Natural killer cell (primary cell): ENCODE data around the gene CACNA1C. TPM values are rescaled to one million over a fixed set of nuclear protein-coding genes. Genes with fewer than 3 reads are reported as not detected.

Experiments used
- ATAC-seq, 3 donors: fragments of 150-1000 bp in 2 of 3; fragments of 200-7000 bp in 1 of 3; cut with Tn5 transposase; 1 replicate in 1 of 3; 2 replicates in 2 of 3; pipeline ENCODE4 v1.10.0; 2021; ENCODE audit warnings: mild to moderate bottlenecking in 2 of 3, moderate library complexity in 2 of 3
- DNase-seq, 2 donors: peaks; one replicate each; pipeline versions ENCODE4 v3.0.0 to v3.0.0-alpha.2; 2013 to 2021; ENCODE audit warnings: mixed read lengths in 1 of 2
- H3K27ac ChIP-seq: one replicate; pipeline ENCODE4 v1.5.1; 2013; ENCODE audit warnings: mild to moderate bottlenecking, low read length
- H3K27me3 ChIP-seq: one replicate; pipeline ENCODE4 v1.6.1; 2013; ENCODE audit warnings: low read length; ENCODE audit not compliant: control insufficient read depth, insufficient read depth
- H3K36me3 ChIP-seq: one replicate; pipeline ENCODE4 v1.6.1; 2013; ENCODE audit warnings: low read length; ENCODE audit not compliant: control insufficient read depth, insufficient read depth
- H3K4me1 ChIP-seq: one replicate; pipeline ENCODE4 v1.6.1; 2013; ENCODE audit warnings: low read length; ENCODE audit not compliant: control insufficient read depth, insufficient read depth
- H3K4me3 ChIP-seq: one replicate; pipeline ENCODE4 v1.5.1; 2013; ENCODE audit warnings: low read length
- H3K9me3 ChIP-seq: one replicate; pipeline ENCODE4 v1.6.1; 2013; ENCODE audit warnings: low read length; ENCODE audit not compliant: control insufficient read depth, insufficient read depth
- H3K27ac Mint-ChIP-seq, 2 donors: one replicate each; pipeline ENCODE4 v1.8.0; 2022; ENCODE audit warnings: mild to moderate bottlenecking in 2 of 2, mixed read lengths in 2 of 2, moderate library complexity in 1 of 2
- H3K27me3 Mint-ChIP-seq, 2 donors: one replicate each; pipeline ENCODE4 v1.8.0; 2022; ENCODE audit warnings: low read depth in 2 of 2, mixed read lengths in 2 of 2
- H3K36me3 Mint-ChIP-seq: one replicate; pipeline ENCODE4 v1.8.0; 2022; ENCODE audit warnings: mixed read lengths
- H3K4me1 Mint-ChIP-seq, 2 donors: one replicate each; pipeline ENCODE4 v1.8.0; 2022; ENCODE audit warnings: mixed read lengths in 2 of 2
- H3K4me3 Mint-ChIP-seq: one replicate; pipeline ENCODE4 v1.8.0; 2022; ENCODE audit warnings: mild to moderate bottlenecking, moderate library complexity, mixed read lengths
- H3K9me3 Mint-ChIP-seq, 2 donors: one replicate each; pipeline ENCODE4 v1.8.0; 2022; ENCODE audit warnings: mixed read lengths in 2 of 2
- WGBS: methylation state at CpG from one replicate; pipeline ENCODE4 v1.1.7; 2013; ENCODE audit warnings: missing lambda C conversion rate; ENCODE audit not compliant: insufficient coverage; 5-methylcytosine and 5-hydroxymethylcytosine counted together
- intact Hi-C: fragments of 100-400 bp; cut with micrococcal nuclease; formaldehyde crosslinking; loops from one replicate; pipeline ENCODE4 v1.14.2; 2022
- total RNA-seq, 4 donors: library from RNA; stranded (reverse); fragments of 120-200 nt in 1 of 4; gene quantifications; one replicate each; pipeline versions ENCODE4 v1.2.3 to v1.2.4, GENCODE V29; 2013 to 2022
- TF ChIP-seq, protein P1 (sequence below): fragments of 200-600 bp; IDR thresholded peaks from one replicate; pipeline ENCODE4 v1.8.0; 2022; ENCODE audit warnings: antibody characterized with exemption

The CACNA1C gene
- total RNA-seq, 3 donors from 2014 or later (not counting 1 experiment from before 2014, with no cell fraction given): 0.07 to 0.35 (median 0.08) TPM

DNA sequence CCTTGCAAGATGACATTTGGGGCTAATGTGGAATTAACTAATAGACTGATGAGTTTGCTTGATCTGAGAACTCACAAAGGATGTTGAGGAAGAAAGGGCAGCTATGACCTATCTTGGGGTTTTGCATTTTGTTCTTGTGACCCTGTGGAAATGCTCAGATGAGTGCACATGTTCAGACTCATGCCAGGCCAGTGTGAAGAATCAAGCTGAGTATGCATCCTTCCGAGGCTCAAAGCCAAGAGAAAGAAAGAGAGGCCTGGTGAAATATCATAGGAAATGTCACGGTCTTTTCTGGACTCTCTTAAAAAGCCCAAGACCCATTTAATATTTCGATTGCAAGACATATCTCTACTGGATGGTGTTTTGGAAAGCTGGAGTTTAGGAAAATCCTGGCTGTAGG, 96.3 kb downstream of the CACNA1C start:
- no peak overlapping the region for H3K4me3 Mint-ChIP-seq
- no peak overlapping the region for H3K27ac ChIP-seq
- no peaks in the 10 kb centered on the region for H3K4me1 Mint-ChIP-seq
- H3K36me3 Mint-ChIP-seq: no peaks in the 10 kb centered on the region
- 93% methylated on average over 3 of the region's 3 CpGs for WGBS
- no peaks in the 10 kb centered on the region for H3K9me3 Mint-ChIP-seq
- H3K36me3 ChIP-seq: no peaks in the 10 kb centered on the region
- no peaks in the 10 kb centered on the region for H3K27me3 ChIP-seq
- TF ChIP-seq, protein P1, sequence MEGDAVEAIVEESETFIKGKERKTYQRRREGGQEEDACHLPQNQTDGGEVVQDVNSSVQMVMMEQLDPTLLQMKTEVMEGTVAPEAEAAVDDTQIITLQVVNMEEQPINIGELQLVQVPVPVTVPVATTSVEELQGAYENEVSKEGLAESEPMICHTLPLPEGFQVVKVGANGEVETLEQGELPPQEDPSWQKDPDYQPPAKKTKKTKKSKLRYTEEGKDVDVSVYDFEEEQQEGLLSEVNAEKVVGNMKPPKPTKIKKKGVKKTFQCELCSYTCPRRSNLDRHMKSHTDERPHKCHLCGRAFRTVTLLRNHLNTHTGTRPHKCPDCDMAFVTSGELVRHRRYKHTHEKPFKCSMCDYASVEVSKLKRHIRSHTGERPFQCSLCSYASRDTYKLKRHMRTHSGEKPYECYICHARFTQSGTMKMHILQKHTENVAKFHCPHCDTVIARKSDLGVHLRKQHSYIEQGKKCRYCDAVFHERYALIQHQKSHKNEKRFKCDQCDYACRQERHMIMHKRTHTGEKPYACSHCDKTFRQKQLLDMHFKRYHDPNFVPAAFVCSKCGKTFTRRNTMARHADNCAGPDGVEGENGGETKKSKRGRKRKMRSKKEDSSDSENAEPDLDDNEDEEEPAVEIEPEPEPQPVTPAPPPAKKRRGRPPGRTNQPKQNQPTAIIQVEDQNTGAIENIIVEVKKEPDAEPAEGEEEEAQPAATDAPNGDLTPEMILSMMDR: no peak
- no peaks in the 10 kb centered on the region for H3K9me3 ChIP-seq
- peaks cover 20 to 45% of the 10 kb centered on the region in 2 donors for H3K27me3 Mint-ChIP-seq
- no peak overlapping the region for H3K27ac Mint-ChIP-seq
- DNase-seq (no peak), ATAC-seq (no peak)
- H3K4me3 ChIP-seq: no peak overlapping the region
- intact Hi-C loops: no loop called here
- no peaks in the 10 kb centered on the region for H3K4me1 ChIP-seq

DNA sequence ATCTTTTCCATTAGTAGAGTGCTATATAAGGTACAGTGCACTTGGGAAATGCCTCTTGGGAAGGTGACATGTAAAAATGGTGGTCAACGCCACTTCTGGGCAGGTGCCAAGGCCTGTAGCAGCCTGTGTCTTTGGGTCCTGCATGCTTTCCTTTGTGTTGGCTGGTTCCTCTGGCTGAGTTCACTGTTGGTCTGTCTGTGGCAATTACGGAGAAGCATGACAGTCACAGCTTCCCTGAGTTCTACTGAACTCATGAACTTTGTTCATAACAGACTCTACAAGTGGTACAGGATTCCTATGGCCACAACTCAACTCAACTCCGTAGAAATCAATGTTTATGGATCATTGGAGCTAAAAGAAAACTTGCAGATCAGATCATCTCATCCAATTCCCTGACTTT, 98.0 kb downstream of the CACNA1C start:
- Histone ChIP-seq H3K4me1 (no peaks in the 10 kb centered on the region), H3K4me3 (no peak overlapping the region), H3K36me3 (no peaks in the 10 kb centered on the region), H3K9me3 (no peaks in the 10 kb centered on the region), H3K27me3 (no peaks in the 10 kb centered on the region), H3K27ac (no peak overlapping the region)
- no peak for ATAC-seq
- DNase-seq: no peak
- no peaks in the 10 kb centered on the region for H3K4me1 Mint-ChIP-seq
- WGBS: 94% methylated on average over 2 of the region's 3 CpGs
- TF ChIP-seq, protein P1: no peak
- no peak overlapping the region for H3K4me3 Mint-ChIP-seq
- no peak overlapping the region for H3K27ac Mint-ChIP-seq
- intact Hi-C loops: no loop called here
- no peaks in the 10 kb centered on the region for H3K9me3 Mint-ChIP-seq
- H3K27me3 Mint-ChIP-seq: peaks cover 18 to 38% of the 10 kb centered on the region in 2 donors
- no peaks in the 10 kb centered on the region for H3K36me3 Mint-ChIP-seq

DNA sequence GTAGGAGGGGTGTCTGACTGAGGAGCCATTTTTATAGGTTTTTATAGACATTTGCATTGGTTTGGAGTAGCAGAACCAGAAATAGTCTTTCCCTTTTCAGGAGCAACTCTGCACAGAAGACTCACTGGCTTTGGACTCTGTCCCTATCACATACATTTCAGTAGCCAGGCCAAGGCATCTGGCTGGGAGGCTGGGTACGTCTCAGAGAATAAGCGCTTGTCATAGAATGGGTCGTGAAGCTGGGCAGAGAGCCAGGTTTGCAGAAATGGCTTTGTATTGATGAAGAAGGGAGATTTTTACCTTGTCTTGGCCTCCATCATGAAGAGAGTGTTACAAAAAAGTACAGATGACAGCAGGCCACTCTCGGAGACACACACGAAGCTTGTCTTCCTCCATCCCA, 98.6 kb downstream of the CACNA1C start:
- Histone ChIP-seq H3K36me3 (no peaks in the 10 kb centered on the region), H3K9me3 (no peaks in the 10 kb centered on the region), H3K27ac (no peak overlapping the region), H3K4me1 (no peaks in the 10 kb centered on the region), H3K4me3 (no peak overlapping the region), H3K27me3 (no peaks in the 10 kb centered on the region)
- Mint-ChIP-seq H3K4me3 (no peak overlapping the region), H3K9me3 (no peaks in the 10 kb centered on the region), H3K4me1 (no peaks in the 10 kb centered on the region), H3K27ac (no peak overlapping the region), H3K36me3 (no peaks in the 10 kb centered on the region), H3K27me3 (peaks cover 16 to 33% of the 10 kb centered on the region in 2 donors)
- intact Hi-C loops: no loop called here
- DNase-seq (no peak), ATAC-seq (no peak)
- 96% methylated on average over 5 of the region's 5 CpGs for WGBS
- TF ChIP-seq, protein P1: no peak

DNA sequence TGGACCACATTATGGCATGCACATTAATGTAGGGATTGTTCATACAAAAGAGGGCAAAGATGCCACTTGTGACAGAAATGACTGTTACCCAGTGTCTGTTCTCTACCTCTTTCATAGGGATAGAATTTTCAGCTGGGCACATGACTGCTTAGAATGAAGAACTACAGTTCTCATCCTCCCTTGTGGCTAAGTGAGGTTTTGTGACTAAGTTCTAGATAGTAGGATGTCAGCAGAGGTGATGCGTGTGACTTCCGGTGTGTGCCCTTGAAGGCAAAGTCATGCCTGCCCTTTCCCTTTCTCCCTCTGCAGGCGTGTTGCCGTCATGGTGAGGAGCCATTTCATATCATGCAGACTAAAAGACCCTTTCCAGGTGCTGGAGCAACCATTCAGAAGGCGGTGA, 99.3 kb downstream of the CACNA1C start:
- Mint-ChIP-seq H3K27ac (no peak overlapping the region), H3K36me3 (no peaks in the 10 kb centered on the region), H3K9me3 (no peaks in the 10 kb centered on the region), H3K4me1 (no peaks in the 10 kb centered on the region), H3K4me3 (no peak overlapping the region), H3K27me3 (peaks cover 14 to 33% of the 10 kb centered on the region in 2 donors)
- Histone ChIP-seq H3K9me3 (no peaks in the 10 kb centered on the region), H3K27me3 (no peaks in the 10 kb centered on the region), H3K36me3 (no peaks in the 10 kb centered on the region), H3K4me1 (no peaks in the 10 kb centered on the region), H3K27ac (no peak overlapping the region), H3K4me3 (no peak overlapping the region)
- intact Hi-C loops: no loop called here
- TF ChIP-seq, protein P1: no peak
- no peak for ATAC-seq
- no peak for DNase-seq
- WGBS: 83% methylated on average over 5 of the region's 5 CpGs
